Stimulated activated CD8-positive, alpha-beta memory T cell treated with anti-CD3 and anti-CD28 coated beads, Interleukin-7, amount 100 ng/mL, for 48 hours (primary cell): ENCODE data around the gene ZNF598.

Experiments used
- DNase-seq, 2 donors: peaks; one replicate each; pipeline ENCODE4 v3.0.0-alpha.2; 2020; ENCODE audit warnings: low read depth in 1 of 2; ENCODE audit errors: extremely low read depth in 1 of 2

Gene ZNF598

DNA sequence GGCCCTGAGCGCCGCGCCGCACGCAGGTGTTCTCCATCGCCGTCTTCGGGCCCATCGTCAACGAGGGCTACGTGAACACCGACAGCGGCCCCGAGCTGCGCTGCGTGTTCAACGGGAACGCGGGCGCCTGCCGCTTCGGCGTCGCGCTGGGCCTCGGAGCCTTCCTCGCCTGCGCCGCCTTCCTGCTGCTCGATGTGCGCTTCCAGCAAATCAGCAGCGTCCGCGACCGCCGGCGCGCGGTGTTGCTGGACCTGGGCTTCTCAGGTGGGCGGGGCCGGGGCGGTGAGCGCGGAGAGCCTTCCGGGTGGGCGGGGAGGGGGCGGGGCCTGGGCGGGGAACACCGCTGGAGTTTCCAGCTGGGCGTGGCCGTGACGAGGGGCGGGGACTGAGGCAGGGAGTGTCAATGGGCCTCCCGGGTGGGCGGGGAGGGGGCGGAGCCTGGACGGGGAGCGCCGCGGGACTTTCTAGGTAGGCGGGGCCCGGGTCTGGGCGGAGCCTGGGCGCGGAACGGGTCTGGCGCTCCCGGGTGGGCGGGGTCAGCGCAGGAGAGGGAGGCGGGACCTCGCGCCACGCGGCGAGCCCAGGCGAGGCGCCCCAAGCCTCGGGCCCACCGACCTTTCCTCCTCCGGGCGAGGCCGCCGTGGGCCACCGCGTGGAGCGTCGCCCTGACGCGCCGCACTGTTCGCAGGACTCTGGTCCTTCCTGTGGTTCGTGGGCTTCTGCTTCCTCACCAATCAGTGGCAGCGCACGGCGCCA is 17.5 kb downstream of the ZNF598 start:
- DNase-seq = peak; percentile 92 to 97

DNA sequence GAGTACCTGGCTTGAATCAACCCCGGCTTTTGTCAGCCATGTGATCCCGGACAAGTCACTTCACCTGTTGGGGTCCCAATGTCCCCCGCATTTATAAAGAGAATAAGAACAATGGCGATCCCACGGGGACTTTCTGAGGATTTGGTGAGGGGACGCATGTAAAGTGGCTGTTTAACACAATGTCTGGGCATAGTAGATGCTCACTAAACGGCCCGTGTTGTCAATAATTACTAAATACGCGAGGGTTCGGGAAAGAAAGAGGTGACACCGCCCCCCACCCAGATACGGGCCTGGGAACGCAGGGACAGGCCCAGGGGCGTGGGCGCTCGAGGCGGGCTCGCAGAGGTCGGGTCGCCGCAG is 18.1 kb downstream of the ZNF598 start:
- DNase-seq = no peak

- no peak for DNase-seq
Measured at GRCh38 chr16:1991135-1991551, 18.5 kb downstream of the ZNF598 start.

DNA sequence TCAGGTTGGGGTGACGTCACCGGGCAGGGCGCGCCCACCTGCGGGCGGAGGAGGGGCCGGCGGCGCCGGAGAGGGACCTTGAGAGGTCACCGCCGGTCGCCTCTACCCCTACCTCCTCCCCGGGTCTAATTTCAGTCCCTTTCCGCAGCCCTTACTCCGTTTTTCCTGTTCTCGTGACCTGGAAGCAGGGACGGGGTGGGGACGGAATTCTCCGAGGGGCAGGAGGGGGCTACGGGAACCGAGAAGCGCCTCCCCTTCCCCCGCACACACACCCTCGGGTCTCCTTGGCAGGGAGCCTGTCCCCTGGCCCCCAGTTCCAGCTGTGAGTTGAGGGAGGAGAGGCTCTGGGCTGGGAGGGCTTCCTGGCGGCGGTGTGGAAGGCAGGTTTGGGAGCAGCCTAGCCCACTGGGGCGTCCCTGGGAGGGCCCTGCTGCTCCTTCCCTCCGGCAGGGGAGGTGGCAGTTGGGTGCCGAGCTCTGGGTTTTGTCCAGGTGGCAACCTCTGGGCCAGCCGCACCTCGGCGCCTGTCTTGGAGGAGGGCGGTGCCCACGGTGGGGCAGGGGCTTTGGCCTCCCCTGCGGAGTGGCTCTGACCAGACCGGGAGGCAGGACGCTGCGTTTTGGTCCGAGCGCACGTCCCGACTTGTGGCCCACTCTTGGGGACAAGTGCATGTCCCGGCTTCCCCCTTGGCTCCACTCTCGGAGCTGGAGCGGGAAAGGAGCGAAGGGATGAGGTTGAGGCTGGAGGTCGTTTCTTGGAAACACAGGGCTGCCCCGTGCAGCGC is 19.1 kb downstream of the ZNF598 start:
- no peak for DNase-seq

DNA sequence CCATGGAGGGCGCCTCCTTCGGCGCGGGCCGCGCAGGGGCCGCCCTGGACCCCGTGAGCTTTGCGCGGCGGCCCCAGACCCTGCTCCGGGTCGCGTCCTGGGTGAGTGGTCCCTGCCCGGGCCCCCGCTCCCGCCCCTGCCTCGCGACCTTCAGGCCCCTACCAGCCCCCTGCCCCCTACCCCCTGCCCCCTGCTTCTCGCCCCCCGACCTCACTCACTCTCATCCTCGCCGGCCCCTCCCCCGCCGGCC is 19.6 kb downstream of the ZNF598 start:
- no peak for DNase-seq

GRCh38 chr16:1989209-1990100 is 20.2 kb downstream of the ZNF598 start, which contains the start of gene SYNGR3:
SYNGR3 (plus strand) TSS chr16:1989970; CDS start chr16:1990103, 133 bp downstream.
- DNase-seq = no peak

DNA sequence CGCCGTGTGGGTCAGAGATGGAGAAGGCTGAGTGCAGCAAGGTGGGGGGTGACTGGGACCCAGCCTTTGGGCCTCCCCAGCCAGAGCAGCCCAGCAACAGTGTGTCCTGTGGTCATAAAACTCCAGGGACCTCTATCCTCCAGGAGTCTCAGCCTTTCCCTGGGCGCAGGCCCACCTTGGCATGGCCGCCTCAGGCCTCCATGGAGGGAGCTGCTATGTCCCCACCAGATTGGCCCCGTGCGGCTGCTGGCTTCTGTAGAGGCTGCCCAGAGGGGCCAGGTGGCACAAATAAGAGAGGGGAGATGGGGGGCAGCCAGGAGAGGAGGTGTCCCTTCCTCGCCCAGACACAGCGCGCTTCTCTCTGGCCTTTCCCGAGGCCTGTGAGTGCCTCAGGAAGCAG is 22.4 kb downstream of the ZNF598 start:
- no peak for DNase-seq

- DNase-seq = no peak
Measured at GRCh38 chr16:1985466-1986150, 24.0 kb downstream of the ZNF598 start.

DNA sequence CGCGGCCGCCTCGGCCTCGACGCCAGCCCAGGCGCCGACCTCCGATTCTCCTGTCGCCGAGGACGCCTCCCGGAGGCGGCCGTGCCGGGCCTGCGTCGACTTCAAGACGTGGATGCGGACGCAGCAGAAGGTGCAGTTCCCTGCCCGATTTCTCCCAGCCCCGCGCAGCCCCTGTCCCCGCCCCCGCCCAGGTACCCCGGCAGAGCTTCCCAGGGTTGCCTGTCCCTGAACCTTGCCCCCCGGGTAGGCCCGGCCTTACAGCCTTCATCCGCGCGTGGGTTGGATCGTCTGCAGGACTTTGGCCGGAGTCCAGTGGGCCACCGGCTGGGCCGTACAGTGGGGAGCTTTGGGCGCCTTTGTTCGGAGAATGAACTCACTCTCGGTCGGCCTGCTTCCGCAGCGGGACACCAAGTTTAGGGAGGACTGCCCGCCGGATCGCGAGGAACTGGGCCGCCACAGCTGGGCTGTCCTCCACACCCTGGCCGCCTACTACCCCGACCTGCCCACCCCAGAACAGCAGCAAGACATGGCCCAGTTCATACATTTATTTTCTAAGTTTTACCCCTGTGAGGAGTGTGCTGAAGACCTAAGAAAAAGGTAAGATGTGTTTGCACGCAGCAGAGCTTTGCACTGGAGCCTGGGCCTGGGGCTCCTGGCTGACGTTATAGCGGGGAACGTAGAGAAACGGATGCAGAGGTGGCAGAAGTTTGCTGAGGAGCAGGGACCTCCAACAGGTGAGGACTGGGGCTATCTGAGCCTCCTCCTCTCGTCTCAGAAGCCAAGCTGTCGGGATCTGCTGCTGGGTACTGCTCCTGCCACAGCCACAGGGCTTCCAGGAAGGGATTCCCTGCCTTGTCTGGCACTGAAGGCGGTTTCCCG is 25.0 kb downstream of the ZNF598 start:
- no peak for DNase-seq

DNA sequence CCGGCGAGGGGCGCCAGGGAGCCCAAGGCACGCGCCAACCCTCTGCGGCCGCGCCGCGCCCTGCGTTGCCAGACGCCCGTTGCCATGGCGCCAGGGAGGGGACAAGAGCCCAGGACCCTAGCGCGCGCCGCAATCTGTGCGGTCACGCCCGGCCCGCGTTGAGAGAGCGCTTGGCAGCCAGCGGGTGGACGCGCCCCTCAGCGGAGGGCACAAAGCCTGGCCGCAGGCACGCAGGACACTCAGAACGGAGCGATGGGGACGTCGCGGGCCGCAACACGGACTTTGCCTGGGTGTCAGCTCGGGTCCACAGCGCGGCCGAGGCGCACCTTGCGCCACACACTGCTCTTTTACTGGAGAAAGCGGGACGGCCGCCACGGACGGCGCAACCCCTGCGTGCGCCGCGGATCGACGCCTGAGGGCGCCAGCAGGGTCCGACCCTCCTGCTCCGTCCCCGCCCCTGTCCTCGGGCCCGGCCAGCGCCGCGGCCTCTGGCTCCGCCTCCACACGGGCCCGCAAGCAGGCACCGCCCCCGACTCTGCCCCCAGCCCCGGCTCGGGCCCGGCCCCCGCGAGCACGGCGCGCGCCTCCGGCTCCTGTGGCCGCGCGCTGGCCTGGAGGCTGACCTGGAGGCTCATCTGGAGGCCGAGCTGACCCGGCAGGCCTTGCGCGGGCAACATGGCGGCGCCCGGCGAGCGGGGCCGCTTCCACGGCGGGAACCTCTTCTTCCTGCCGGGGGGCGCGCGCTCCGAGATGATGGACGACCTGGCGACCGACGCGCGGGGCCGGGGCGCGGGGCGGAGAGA is 25.9 kb downstream of the ZNF598 start, which contains the start of gene GFER:
GFER (plus strand) TSS at position 650 of the 803 bp plus-strand sequence; CDS start at position 676, 26 bp downstream.
- DNase-seq = peak; percentile 64 to 70

- DNase-seq = no peak
Measured at GRCh38 chr16:1982991-1983543, 26.6 kb downstream of the ZNF598 start.

DNA sequence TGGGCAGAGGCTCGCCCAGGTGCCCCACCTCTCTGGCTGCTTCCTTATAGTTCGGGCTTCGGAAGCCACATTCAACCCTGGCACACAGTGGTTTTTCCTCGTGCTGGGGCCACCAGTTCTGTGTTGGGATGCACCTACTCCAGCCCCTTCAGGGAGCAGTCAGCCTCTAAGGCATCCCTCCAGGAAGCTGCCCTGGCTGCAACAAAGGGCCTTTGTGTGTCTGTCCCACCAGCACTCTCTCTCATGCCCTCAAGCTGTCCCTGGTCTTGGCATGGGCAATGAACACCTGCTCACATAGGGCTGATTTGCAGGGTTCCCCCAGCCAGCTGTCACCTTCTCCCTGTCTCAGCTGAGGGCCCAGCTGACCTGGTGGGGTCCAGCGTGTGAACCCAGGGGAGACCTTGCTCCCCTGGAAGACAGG is 27.6 kb downstream of the ZNF598 start:
- DNase-seq = no peak

DNA sequence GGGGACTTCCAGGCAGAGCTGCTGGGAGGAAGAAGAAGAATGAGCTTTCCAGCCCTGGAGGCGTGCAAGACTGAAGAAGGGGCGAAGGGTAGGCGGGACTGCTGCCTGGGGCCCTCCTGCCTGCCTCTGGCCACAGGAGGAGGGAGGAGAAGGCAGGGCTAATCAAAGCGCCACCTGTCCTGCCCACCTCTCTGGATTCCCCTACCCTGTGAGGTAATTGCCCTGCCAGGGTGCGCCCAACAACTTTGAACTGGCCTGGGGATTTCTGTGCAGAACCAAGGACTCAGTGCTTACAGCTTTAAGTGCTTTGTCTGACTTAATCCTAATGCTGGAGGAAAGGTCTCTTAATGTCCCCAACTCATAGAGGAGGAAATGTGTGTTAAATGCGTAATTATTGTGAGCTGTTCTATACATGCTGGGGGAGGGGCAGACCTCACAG is 28.2 kb downstream of the ZNF598 start, which contains the start of gene NOXO1:
NOXO1 (minus strand) TSS at position 72 of the 439 bp plus-strand sequence. CDS start 290 bp downstream, outside the sequence.
- no peak for DNase-seq

- DNase-seq = no peak
Measured at GRCh38 chr16:1980770-1981087, 28.9 kb downstream of the ZNF598 start.

DNA sequence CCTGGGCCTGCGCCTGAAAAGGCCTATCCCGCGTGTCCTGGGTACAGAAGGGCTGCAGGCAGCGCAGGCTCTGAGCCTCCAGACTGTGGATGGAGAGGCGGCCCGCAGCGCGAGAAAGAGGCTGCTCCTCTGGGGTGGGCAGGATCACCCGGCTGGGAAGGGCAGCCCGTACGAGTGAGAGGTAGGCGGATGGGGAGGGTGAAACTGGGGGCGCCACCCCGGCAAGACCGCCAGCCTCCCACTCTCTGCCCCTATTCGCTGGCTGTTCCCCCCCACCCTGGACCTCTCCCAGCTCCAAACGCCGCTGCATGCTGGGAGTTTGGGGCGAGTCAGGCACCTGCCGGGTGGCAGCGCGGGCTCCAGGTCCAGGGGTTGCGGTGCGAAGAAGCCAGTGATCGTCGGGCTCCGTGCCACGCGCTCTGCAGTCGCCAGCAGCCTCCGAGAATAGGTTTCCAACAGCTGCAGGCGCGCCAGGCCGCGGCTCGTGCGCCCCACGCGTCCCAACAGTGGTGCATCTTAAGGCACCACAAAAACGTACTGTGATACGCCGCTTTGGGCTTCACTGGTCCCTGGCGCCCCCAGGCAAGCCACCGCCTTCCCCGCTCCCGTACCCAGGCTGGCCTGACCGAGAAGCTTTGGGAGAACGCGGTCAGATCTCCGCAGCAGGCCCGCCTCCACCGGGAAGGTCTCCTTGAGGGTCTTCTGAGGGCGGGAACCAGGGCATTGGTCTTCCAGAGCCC is 29.4 kb downstream of the ZNF598 start:
- no peak for DNase-seq

GRCh38 chr16:1979271-1980029 is 30.2 kb downstream of the ZNF598 start:
- no peak for DNase-seq

- DNase-seq = no peak
Measured at GRCh38 chr16:1978476-1979120, 31.0 kb downstream of the ZNF598 start.
